Heart right ventricle (tissue), 16 donors: ENCODE results near the gene AP1G1. TPM values are rescaled to one million over a fixed set of nuclear protein-coding genes. Genes with fewer than 3 reads are reported as not detected.

Experiments
- ATAC-seq, 8 donors: fragments of 200-7000 bp; cut with Tn5 transposase; one replicate each; pipeline ENCODE4 v1.9.1; 2020; ENCODE audit warnings: mild to moderate bottlenecking in 8 of 8, moderate library complexity in 8 of 8, moderate number of reproducible peaks in 1 of 8
- DNase-seq, 2 donors: peaks; one replicate each; pipeline ENCODE4 v3.0.0-alpha.2; 2020
- H3K27ac ChIP-seq, 10 donors: fragments of 200-600 bp; sonication (generic) in 2 of 10; one replicate each; pipeline versions ENCODE4 v1.5.0 to v1.8.0; 2020 to 2022; ENCODE audit warnings: mild to moderate bottlenecking in 3 of 10
- H3K27me3 ChIP-seq, 7 donors: fragments of 200-600 bp; one replicate each; pipeline ENCODE4 v1.8.0; 2021 to 2022; ENCODE audit warnings: mild to moderate bottlenecking in 2 of 7
- H3K36me3 ChIP-seq, 9 donors: fragments of 200-600 bp; sonication (generic) in 1 of 9; one replicate each; pipeline versions ENCODE4 v1.5.0 to v1.8.0; 2020 to 2022; ENCODE audit warnings: mild to moderate bottlenecking in 2 of 9
- H3K4me1 ChIP-seq, 9 donors: fragments of 200-600 bp; sonication (generic) in 1 of 9; one replicate each; pipeline versions ENCODE4 v1.5.0 to v1.8.0; 2020 to 2022; ENCODE audit warnings: mild to moderate bottlenecking in 4 of 9
- H3K4me3 ChIP-seq, 10 donors: fragments of 200-600 bp; sonication (generic) in 2 of 10; one replicate each; pipeline versions ENCODE4 v1.5.0 to v1.8.0; 2020 to 2022; ENCODE audit warnings: mild to moderate bottlenecking in 7 of 10, moderate library complexity in 2 of 10
- H3K9me3 ChIP-seq, 11 donors: fragments of 200-600 bp in 10 of 11; sonication (generic) in 2 of 11; one replicate each; pipeline versions ENCODE4 v1.5.0 to v1.8.0; 2013 to 2022; ENCODE audit warnings: mild to moderate bottlenecking in 2 of 11, control low read depth in 1 of 11, moderate library complexity in 1 of 11
- WGBS, 2 donors: extraction: QIAGEN DNeasy Blood & Tissue Kit; methylation state at CpG; one replicate each; pipeline ENCODE4 v1.1.7; 2013; ENCODE audit warnings: inconsistent platforms in 1 of 2; 5-methylcytosine and 5-hydroxymethylcytosine counted together
- intact Hi-C, 10 donors: fragments of 100-400 bp; cut with DNase I; formaldehyde crosslinking; loops; one replicate each; pipeline versions ENCODE4 v1.11.1 to v1.14.2; 2022
- polyA plus RNA-seq, 2 donors: library from polyadenylated mRNA; stranded (reverse); fragments of 200-250 nt; gene quantifications; one replicate each; pipeline ENCODE4 v1.2.3, GENCODE V29; 2013
- total RNA-seq, 10 donors: library from RNA; stranded (reverse); fragmentation: NEBNext Ultra II Directional in 3 of 10; extraction: Animal tissue kit (Norgen Biotek cat#: 25700) in 3 of 10; gene quantifications; one replicate each; pipeline versions ENCODE4 v1.2.1 to v1.2.4, GENCODE V29; 2021 to 2023
- TF ChIP-seq, protein P1 (sequence below), 9 donors: fragments of 200-600 bp; sonication (generic) in 2 of 9; IDR thresholded peaks; one replicate each; pipeline versions ENCODE4 v1.5.0 to v1.8.0; 2021 to 2022; ENCODE audit warnings: antibody characterized with exemption in 9 of 9, mild to moderate bottlenecking in 5 of 9, moderate library complexity in 1 of 9
- donor health status: Arrhythmogenic right ventricular cardiomyopathy.
- donor health status: ischemic (EF 13 %, LVEDD 7.1; RV severe dilation, severe dysfunction).
- donor health status: healthy with polysubstance abuse.
- donor health status: DM: no; HTN: yes; CAD: no.
- donor health status: DM: no; HTN: no; CAD: no.
- donor health status: ischemic (EF 25% LVEDD 6.9; RV normal size, moderate dysfunction).
- donor health status: ischemic (EF 25% LVEDD 5.7; RV mildly dilated, moderate dysfunction).
- donor health status: healthy.
- donor health status: DM: yes; HTN: yes; CAD: no.
- donor health status: Ischemic cardiomyopathy.
- donor health status: ischemic (EF 35%, LVEDD 5.7; RV mildly dilated, moderate dysfunction).
- donor health status: nonischemic (EF 11% LVEDD 7.7; RV severe dilation, severe dysfunction).
- donor health status: DM: yes; HTN: yes; CAD: no.
- donor health status: PGD.
- donor health status: ischemic (EF 29% LVEDD 5.4; RV normal size, mild dysfunction).
- donor health status: nonischemic (EF 23%, LVEDD 6.1; RV moderate dilation, normal function).

AP1G1 gene
- total and polyA plus RNA-seq, 12 donors, result 12.4 to 53.7 (median 36.1) TPM

DNA sequence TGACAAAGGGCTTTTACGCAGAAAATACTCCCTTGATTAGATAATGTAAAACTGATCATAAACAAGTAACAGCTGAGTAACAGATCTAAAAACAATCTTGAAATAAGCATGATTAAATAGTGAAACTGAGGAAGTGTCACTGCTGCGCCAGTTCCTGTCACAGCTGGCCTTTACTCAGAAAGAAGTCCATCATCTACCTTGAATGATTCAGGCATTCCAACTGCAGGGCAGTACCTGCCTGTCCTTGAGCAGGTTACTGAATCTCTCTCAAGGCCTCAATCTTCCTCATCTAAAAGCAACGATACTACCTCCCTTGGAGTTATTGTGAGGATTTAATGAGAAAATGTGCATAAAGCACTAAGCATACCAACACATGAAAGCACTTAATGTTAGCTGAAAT is 96.8 kb downstream of the AP1G1 start:
- no peak overlapping the region for H3K27ac ChIP-seq
- no peaks in the 10 kb centered on the region for H3K27me3 ChIP-seq
- WGBS, 2 donors, result 68 to 85% methylated on average over 3 of the region's 3 CpGs
- intact Hi-C loops, result no loop called here
- TF ChIP-seq, protein P1, sequence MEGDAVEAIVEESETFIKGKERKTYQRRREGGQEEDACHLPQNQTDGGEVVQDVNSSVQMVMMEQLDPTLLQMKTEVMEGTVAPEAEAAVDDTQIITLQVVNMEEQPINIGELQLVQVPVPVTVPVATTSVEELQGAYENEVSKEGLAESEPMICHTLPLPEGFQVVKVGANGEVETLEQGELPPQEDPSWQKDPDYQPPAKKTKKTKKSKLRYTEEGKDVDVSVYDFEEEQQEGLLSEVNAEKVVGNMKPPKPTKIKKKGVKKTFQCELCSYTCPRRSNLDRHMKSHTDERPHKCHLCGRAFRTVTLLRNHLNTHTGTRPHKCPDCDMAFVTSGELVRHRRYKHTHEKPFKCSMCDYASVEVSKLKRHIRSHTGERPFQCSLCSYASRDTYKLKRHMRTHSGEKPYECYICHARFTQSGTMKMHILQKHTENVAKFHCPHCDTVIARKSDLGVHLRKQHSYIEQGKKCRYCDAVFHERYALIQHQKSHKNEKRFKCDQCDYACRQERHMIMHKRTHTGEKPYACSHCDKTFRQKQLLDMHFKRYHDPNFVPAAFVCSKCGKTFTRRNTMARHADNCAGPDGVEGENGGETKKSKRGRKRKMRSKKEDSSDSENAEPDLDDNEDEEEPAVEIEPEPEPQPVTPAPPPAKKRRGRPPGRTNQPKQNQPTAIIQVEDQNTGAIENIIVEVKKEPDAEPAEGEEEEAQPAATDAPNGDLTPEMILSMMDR (IDR thresholded peaks at IDR 0.05), result no peak
- peaks cover 0 to 23% (median 0%) of the 10 kb centered on the region in 9 donors for H3K36me3 ChIP-seq
- ATAC-seq (no peak), DNase-seq (no peak)
- H3K4me3 ChIP-seq, result no peak overlapping the region
- H3K9me3 ChIP-seq, result no peaks in the 10 kb centered on the region
- peaks cover 0 to 9% (median 0%) of the 10 kb centered on the region in 9 donors for H3K4me1 ChIP-seq

GRCh38 chr16:71709229-71709781 is 99.3 kb downstream of the AP1G1 start:
- no peaks in the 10 kb centered on the region for H3K27me3 ChIP-seq
- H3K36me3 ChIP-seq, result peaks cover 0 to 20% (median 0%) of the 10 kb centered on the region in 9 donors
- no peak overlapping the region for H3K4me3 ChIP-seq
- DNase-seq (no peak), ATAC-seq (no peak)
- no peaks in the 10 kb centered on the region for H3K9me3 ChIP-seq
- peaks cover 0 to 9% (median 0%) of the 10 kb centered on the region in 9 donors for H3K4me1 ChIP-seq
- WGBS, 2 donors, result 71 to 88% methylated on average over 2 of the region's 2 CpGs
- TF ChIP-seq, protein P1 (IDR thresholded peaks at IDR 0.05), result no peak
- intact Hi-C loops, result no loop called here
- H3K27ac ChIP-seq, result no peak overlapping the region

DNA sequence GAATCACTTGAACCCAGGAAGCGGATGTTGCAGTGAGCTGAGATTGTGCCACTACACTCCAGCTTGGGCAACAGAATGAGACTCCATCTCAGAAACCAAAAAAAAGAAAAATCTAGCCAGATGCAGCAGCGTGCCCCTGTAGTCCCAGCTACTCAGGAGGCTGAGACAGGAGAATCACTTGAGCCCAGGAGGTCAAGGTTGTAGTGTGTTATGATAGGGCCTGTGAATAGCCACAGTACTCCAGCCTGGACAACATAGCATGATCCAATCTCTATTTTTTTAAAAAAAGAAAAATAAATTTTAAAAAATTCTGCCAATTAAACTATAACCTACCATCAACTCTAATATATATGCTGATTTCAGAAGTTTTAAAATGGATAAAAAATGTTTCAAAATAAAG is 99.9 kb downstream of the AP1G1 start:
- H3K36me3 ChIP-seq, result peaks cover 0 to 14% (median 0%) of the 10 kb centered on the region in 9 donors
- no peaks in the 10 kb centered on the region for H3K27me3 ChIP-seq
- H3K9me3 ChIP-seq, result no peaks in the 10 kb centered on the region
- intact Hi-C loops, result no loop called here
- no peak overlapping the region for H3K27ac ChIP-seq
- ATAC-seq (no peak), DNase-seq (no peak)
- TF ChIP-seq, protein P1 (IDR thresholded peaks at IDR 0.05), result no peak
- H3K4me1 ChIP-seq, result peaks cover 0 to 9% (median 0%) of the 10 kb centered on the region in 9 donors
- no peak overlapping the region for H3K4me3 ChIP-seq
- WGBS, 2 donors, result 98 to 99% methylated on average over 2 of the region's 2 CpGs

DNA sequence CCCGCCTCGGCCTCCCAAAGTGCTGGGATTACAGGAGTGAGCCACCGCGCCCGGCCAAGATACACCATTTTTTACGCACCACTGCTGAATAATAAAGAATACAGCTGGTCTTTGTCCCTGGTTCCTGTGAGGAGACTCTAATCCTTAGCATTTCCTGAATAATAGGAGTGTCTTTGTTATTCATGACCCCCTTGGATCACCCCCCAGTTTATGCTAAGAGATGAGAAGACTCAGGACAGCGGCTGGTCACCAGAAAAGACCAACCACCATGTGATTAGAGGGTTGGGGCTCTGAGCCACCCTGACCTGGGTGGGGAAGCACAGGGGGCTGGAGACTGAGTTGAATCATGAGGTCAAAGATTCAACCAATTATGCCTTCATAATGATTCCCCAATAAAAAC is 101.4 kb downstream of the AP1G1 start:
- Histone ChIP-seq H3K4me3 (no peak overlapping the region), H3K4me1 (peaks cover 0 to 9% (median 0%) of the 10 kb centered on the region in 9 donors), H3K27me3 (no peaks in the 10 kb centered on the region), H3K27ac (no peak overlapping the region), H3K36me3 (peaks cover 0 to 6% (median 0%) of the 10 kb centered on the region in 9 donors), H3K9me3 (no peaks in the 10 kb centered on the region)
- intact Hi-C loops, result no loop called here
- TF ChIP-seq, protein P1 (IDR thresholded peaks at IDR 0.05), result no peak
- no peak for ATAC-seq
- DNase-seq, result no peak
- 95 to 96% methylated on average over 6 to 7 of the region's 7 CpGs for WGBS, 2 donors
